Activated CD4-positive, alpha-beta T cell treated with anti-CD3 and anti-CD28 coated beads, Interleukin-2, amount 50 U/mL, for 24 hours (primary cell): ENCODE data around the gene HES5.

Experiments used
- DNase-seq, 2 donors: peaks; one replicate each; pipeline ENCODE4 v3.0.0-alpha.2; 2020; ENCODE audit warnings: low read depth in 1 of 2, low spot score in 1 of 2

Gene HES5

GRCh38 chr1:2480236-2480985 lies 49.7 kb downstream of the HES5 start:
- no peak for DNase-seq

- DNase-seq = no peak
These were observed 50.4 kb downstream of the HES5 start for GRCh38 chr1:2479618-2480017.

- DNase-seq = no peak
These were observed 50.9 kb downstream of the HES5 start for GRCh38 chr1:2479186-2479585.
